ENCODE data around the gene PDE8A.

PDE8A gene

DNA sequence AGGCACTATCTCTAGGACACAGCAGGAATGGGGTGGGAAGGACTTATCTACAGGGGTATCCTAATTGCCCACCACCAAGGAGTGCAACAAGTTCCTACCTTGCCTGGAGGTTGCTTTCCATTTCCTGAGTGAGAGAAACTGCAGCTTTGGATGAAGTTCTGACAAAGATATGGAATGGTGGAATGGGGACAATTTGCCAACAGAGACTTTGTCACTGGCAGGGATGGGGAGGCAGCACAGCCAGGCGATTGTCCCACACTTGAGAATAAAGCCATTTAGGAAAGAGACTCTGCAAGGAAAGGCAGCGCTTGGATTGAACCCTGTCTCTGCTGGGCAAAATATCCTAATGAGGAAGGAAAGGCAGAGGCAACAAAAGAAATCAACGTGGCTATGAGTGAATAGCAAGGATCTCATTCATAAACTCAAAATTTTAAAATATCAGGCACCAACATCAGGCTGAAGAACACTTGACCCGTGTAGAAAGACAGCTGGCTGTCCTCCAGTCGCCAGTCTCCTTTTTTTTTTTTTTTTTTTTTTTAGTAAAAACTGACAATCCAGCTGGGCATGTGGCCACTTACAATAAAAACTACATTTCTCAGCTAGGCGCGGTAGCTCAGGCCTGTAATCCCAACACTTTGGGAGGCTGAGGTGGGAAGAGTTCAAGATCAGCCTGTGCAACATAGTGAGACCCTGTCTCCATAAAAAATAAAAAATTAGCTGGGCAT is 31.6 kb upstream of the PDE8A start:
- TF ChIP-seq, protein P1, sequence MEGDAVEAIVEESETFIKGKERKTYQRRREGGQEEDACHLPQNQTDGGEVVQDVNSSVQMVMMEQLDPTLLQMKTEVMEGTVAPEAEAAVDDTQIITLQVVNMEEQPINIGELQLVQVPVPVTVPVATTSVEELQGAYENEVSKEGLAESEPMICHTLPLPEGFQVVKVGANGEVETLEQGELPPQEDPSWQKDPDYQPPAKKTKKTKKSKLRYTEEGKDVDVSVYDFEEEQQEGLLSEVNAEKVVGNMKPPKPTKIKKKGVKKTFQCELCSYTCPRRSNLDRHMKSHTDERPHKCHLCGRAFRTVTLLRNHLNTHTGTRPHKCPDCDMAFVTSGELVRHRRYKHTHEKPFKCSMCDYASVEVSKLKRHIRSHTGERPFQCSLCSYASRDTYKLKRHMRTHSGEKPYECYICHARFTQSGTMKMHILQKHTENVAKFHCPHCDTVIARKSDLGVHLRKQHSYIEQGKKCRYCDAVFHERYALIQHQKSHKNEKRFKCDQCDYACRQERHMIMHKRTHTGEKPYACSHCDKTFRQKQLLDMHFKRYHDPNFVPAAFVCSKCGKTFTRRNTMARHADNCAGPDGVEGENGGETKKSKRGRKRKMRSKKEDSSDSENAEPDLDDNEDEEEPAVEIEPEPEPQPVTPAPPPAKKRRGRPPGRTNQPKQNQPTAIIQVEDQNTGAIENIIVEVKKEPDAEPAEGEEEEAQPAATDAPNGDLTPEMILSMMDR (IDR thresholded peaks at IDR 0.05; ENCODE audit: borderline replicate concordance, control extremely low read depth, extremely low read depth, insufficient read depth, missing control alignments) = no peak
- DNase-seq (ENCODE audit: low spot score) = no peak
- in situ Hi-C loops (cut with MboI; ENCODE audit: low sequenced_read_pairs, unreplicated experiment) = loop anchor here (10.0 to 25.0 kb wide), 3 partner anchors 95 to 187 kb away; no protein-coding TSS in a partner anchor

GRCh38 chr15:84950570-84951111 is 31.0 kb upstream of the PDE8A start:
- in situ Hi-C loops (cut with MboI; ENCODE audit: low sequenced_read_pairs, unreplicated experiment) = loop anchor here (10.0 to 25.0 kb wide), 2 partner anchors 94 to 187 kb away; no protein-coding TSS in a partner anchor
- TF ChIP-seq, protein P1 (IDR thresholded peaks at IDR 0.05; ENCODE audit: borderline replicate concordance, control extremely low read depth, extremely low read depth, insufficient read depth, missing control alignments) = no peak
- no peak for DNase-seq (ENCODE audit: low spot score)

DNA sequence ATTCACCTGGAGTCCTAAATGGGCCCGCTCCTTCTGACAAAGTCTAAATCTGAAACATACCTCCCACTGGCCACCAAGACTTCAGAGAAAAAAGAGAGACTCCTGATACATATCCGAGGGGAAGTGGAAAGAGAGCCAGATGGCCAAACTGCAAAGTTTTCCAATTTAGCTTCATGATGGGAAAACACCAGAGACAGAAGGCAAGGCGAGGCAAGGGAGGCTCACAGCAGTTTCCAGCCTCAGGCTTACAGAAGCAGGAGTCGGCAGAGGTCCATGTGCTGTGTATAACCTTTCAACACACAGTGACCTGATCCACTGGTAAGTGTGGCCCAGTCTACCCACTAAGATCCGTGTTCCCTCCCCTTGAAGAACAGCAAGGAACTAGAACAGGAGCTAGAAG is 29.9 kb upstream of the PDE8A start:
- in situ Hi-C loops (cut with MboI; ENCODE audit: low sequenced_read_pairs, unreplicated experiment) = loop anchor here (10.0 to 25.0 kb wide), 2 partner anchors 93 to 186 kb away; no protein-coding TSS in a partner anchor
- TF ChIP-seq, protein P1 (IDR thresholded peaks at IDR 0.05; ENCODE audit: borderline replicate concordance, control extremely low read depth, extremely low read depth, insufficient read depth, missing control alignments) = no peak
- DNase-seq (ENCODE audit: low spot score) = no peak

GRCh38 chr15:84953136-84953535 is 28.5 kb upstream of the PDE8A start:
- in situ Hi-C loops (cut with MboI; ENCODE audit: low sequenced_read_pairs, unreplicated experiment) = loop anchor here (10.0 to 25.0 kb wide), 2 partner anchors 92 to 184 kb away; no protein-coding TSS in a partner anchor
- TF ChIP-seq, protein P1 (IDR thresholded peaks at IDR 0.05; ENCODE audit: borderline replicate concordance, control extremely low read depth, extremely low read depth, insufficient read depth, missing control alignments) = no peak
- no peak for DNase-seq (ENCODE audit: low spot score)

- TF ChIP-seq, protein P1 (IDR thresholded peaks at IDR 0.05; ENCODE audit: borderline replicate concordance, control extremely low read depth, extremely low read depth, insufficient read depth, missing control alignments) = no peak
- in situ Hi-C loops (cut with MboI; ENCODE audit: low sequenced_read_pairs, unreplicated experiment) = loop anchor here (10.0 to 25.0 kb wide), 2 partner anchors 91 to 184 kb away; no protein-coding TSS in a partner anchor
- no peak for DNase-seq (ENCODE audit: low spot score)
These were observed 27.9 kb upstream of the PDE8A start for GRCh38 chr15:84953726-84954125.

GRCh38 chr15:84955089-84955848 is 26.4 kb upstream of the PDE8A start:
- TF ChIP-seq, protein P1 (IDR thresholded peaks at IDR 0.05; ENCODE audit: borderline replicate concordance, control extremely low read depth, extremely low read depth, insufficient read depth, missing control alignments) = peak; percentile 64
- in situ Hi-C loops (cut with MboI; ENCODE audit: low sequenced_read_pairs, unreplicated experiment) = loop anchor here (10.0 to 25.0 kb wide), 2 partner anchors 90 to 182 kb away; no protein-coding TSS in a partner anchor
- DNase-seq (ENCODE audit: low spot score) = peak; percentile 57

Data from GM13976 (cell line).